Neuron (in vitro differentiated cells): ENCODE results near the gene HNMT.

ENCODE experiments used
- H2AFZ ChIP-seq: one replicate; pipeline ENCODE4 v1.6.1; 2013; ENCODE audit warnings: low read depth, mild to moderate bottlenecking, inconsistent platforms, low read length, moderate library complexity
- H3K27me3 ChIP-seq: one replicate; pipeline ENCODE4 v1.6.1; 2013; ENCODE audit warnings: low read length; ENCODE audit not compliant: insufficient read depth
- H3K36me3 ChIP-seq: one replicate; pipeline ENCODE4 v1.6.1; 2013; ENCODE audit warnings: low read length; ENCODE audit not compliant: insufficient read depth
- H3K4me1 ChIP-seq: one replicate; pipeline ENCODE4 v1.6.1; 2013; ENCODE audit warnings: low read length; ENCODE audit not compliant: insufficient read depth
- H3K4me3 ChIP-seq: 2 replicates; pipeline ENCODE4 v1.5.1; 2013; ENCODE audit warnings: mild to moderate bottlenecking, low read length, moderate library complexity
- H3K9me3 ChIP-seq: one replicate; pipeline ENCODE4 v1.6.1; 2013; ENCODE audit warnings: low read length

Gene HNMT

DNA sequence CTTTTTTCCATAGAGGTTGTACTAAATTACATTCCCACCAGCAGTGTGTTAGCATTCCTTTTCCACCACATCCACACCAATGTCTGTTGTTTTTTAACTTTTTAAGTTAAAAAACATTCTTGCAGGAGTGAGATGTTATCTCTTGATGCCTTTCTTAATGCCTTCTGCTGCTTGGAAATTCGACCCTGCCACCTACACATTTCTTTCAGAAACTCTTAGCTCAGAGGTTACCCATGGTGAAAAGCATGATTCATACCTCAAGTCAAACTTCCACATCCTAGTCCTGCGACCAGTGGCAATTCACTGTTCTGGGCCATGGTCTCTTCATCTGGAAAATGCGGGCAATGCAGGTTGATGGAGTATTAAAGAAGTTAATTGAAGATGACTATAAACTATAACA lies 12.7 kb upstream of the HNMT start:
- Histone ChIP-seq H3K9me3 (no peaks in the 10 kb centered on the region), H3K4me1 (no peaks in the 10 kb centered on the region), H3K27me3 (no peaks in the 10 kb centered on the region), H2AFZ (no peak overlapping the region), H3K4me3 (no peak overlapping the region), H3K36me3 (no peaks in the 10 kb centered on the region)

DNA sequence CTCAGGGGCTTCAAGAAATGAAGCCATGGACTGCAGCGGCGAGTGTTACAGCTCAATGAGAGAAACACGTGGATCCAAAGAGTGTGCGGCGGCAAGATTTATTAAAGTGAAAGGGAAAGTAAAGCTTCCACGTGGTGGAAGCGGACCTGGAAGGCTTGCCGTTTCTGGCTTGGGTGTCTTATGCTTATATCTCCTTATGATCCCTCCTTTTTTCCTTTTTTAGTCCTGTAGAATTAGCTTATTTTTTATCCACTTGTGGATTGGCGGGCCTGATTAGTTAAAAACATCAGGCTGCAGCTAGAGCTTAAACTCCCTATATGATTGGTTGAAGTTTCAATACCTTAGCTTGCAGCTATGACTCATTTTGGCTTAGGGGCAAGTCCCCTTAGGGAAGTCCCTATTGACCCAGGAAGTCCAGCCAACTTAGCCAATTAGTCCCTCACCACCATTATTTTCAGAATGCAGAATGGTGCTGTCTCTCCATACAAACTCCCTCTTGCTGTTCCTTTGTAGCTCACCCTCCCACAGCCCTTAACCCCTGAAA lies 11.6 kb upstream of the HNMT start:
- H3K9me3 ChIP-seq: no peaks in the 10 kb centered on the region
- H2AFZ ChIP-seq: no peak overlapping the region
- H3K4me3 ChIP-seq: no peak overlapping the region
- no peaks in the 10 kb centered on the region for H3K4me1 ChIP-seq
- no peaks in the 10 kb centered on the region for H3K36me3 ChIP-seq
- no peaks in the 10 kb centered on the region for H3K27me3 ChIP-seq

DNA sequence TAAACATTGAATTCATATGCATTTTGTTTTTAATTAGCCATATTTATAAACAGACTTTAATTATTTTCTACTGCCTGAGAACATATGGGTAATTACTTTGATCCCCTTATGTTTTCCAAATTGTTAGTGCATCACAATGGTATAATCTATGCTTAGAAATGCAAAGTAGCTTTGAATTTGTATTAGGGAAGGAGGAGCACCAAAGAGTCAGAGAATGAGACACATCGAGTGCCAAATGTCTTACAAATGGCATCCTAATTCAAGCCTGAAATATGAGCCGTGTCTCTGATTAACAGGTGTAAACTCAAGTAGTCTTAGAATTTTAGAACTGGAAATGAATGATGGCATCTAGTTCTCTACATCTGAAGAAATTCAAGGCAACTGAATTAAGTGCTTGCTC lies 8.7 kb upstream of the HNMT start:
- H3K4me3 ChIP-seq: no peak overlapping the region
- no peaks in the 10 kb centered on the region for H3K36me3 ChIP-seq
- H3K4me1 ChIP-seq: no peaks in the 10 kb centered on the region
- H3K9me3 ChIP-seq: no peaks in the 10 kb centered on the region
- no peak overlapping the region for H2AFZ ChIP-seq
- no peaks in the 10 kb centered on the region for H3K27me3 ChIP-seq

DNA sequence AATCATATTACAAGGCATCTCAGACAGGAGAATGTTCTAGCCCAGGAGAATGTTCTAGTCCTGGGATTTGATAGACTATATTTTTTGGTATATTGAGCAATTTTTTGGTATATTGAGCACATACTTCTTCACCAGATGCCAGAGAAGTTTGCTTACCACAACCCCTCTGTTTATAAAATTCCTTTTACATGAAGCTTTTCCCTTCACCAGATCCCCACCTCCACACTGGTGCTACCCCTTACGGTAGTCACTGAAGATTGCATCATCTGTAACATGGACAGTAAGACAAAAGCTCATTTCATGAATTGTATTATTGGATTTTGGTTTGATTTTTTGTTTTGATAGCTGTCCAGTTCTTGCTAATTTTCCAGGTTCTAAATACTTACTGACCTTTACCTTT lies 7.2 kb upstream of the HNMT start:
- Histone ChIP-seq H3K36me3 (no peaks in the 10 kb centered on the region), H3K9me3 (no peaks in the 10 kb centered on the region), H3K4me1 (no peaks in the 10 kb centered on the region), H3K27me3 (no peaks in the 10 kb centered on the region), H2AFZ (no peak overlapping the region), H3K4me3 (no peak overlapping the region)

DNA sequence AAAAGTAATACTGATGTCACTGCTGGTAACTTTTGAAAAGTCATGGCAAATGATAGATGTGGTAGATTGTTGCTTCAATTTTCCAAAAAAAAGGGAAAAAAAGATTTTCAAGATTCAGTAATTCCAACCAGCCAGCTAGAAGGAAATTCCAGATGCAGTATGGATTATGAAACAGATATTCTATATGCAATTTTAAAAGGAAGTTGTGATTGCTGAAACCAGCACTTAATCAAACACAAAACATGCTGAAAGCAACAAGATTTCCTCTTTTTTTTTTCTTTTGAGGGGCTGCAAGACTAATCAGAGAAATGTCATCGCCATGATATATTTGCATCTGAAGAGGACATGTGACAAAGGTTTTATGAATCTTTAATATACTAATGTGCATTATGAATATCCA lies 5.1 kb upstream of the HNMT start:
- Histone ChIP-seq H3K4me1 (no peaks in the 10 kb centered on the region), H2AFZ (no peak overlapping the region), H3K27me3 (no peaks in the 10 kb centered on the region), H3K4me3 (no peak overlapping the region), H3K36me3 (no peaks in the 10 kb centered on the region), H3K9me3 (no peaks in the 10 kb centered on the region)

DNA sequence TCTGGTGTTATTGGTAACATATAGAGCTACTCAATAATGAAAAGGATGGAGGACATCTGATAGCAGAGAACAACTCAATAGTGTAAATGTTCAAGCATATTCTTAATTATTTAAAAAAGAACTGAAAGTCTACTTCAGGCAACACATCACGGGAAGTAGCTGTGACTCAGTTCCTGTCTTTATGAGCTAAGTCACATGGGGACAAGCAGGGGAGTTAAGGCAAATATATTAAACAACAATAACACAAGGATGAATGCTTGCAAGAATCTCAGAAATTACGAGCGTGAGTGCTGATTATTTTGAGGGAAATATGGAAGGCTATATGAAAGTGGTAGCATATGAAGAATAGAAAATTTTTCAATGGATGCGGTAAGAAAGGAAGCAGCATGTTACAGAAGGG lies 4.0 kb upstream of the HNMT start:
- Histone ChIP-seq H3K36me3 (no peaks in the 10 kb centered on the region), H3K4me3 (no peak overlapping the region), H2AFZ (no peak overlapping the region), H3K4me1 (peaks cover 4% of the 10 kb centered on the region), H3K27me3 (no peaks in the 10 kb centered on the region), H3K9me3 (no peaks in the 10 kb centered on the region)

DNA sequence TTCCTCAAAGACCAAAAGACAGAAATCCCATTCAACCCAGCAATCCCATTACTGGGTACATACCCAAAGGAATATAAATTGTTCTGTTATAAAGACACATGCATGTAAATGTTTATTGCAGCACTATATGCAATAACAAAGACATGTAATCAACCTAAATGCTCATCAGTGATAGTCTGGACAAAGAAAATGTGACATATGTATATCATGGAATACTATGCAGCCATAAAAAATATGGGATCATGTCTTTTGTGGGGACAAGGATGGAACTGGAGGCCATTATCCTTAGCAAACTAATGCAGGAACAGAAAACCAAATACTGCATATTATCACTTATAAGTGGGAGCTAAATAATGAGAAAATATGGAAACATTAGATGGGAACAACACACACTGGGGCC lies 2.7 kb upstream of the HNMT start:
- H3K9me3 ChIP-seq: no peaks in the 10 kb centered on the region
- peaks cover 4% of the 10 kb centered on the region for H3K4me1 ChIP-seq

DNA sequence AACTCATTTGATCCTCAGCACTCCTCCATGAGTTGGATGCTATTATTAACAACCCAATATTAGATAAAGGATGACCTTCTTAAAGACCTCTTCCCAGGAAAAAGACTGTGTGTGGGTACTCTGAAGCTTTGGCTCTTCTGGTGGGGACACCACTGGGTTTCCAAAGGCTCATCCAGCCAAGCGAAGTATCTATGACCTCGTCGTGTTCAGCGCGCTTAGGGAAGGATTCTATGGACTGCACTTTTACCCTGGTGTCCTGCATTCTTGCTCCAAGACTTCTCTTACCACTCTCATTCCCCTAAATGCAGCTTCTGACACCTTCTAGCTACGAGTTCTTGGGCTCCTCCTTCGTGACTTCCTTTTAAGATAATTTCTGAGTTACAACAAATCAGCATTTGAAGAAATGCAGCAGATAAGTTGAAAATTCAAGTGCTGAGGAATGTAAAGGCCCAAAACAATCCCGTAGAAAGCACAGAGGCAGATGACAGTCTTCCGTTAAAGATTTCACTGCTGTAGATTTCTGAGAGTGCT lies 673 bp upstream of the HNMT start:
- H3K36me3 ChIP-seq: no peaks in the 10 kb centered on the region
- peak overlapping the region; percentile 41 for H2AFZ ChIP-seq
- H3K27me3 ChIP-seq: no peaks in the 10 kb centered on the region
- H3K4me3 ChIP-seq: peak overlapping the region; percentile 18
- H3K4me1 ChIP-seq: peaks cover 4% of the 10 kb centered on the region
- H3K9me3 ChIP-seq: no peaks in the 10 kb centered on the region

More for the DNA sequence above, 2.7 kb upstream of the HNMT start:
- no peaks in the 10 kb centered on the region for H3K36me3 ChIP-seq
- H3K4me3 ChIP-seq: no peak overlapping the region
- no peaks in the 10 kb centered on the region for H3K27me3 ChIP-seq
- H2AFZ ChIP-seq: no peak overlapping the region

DNA sequence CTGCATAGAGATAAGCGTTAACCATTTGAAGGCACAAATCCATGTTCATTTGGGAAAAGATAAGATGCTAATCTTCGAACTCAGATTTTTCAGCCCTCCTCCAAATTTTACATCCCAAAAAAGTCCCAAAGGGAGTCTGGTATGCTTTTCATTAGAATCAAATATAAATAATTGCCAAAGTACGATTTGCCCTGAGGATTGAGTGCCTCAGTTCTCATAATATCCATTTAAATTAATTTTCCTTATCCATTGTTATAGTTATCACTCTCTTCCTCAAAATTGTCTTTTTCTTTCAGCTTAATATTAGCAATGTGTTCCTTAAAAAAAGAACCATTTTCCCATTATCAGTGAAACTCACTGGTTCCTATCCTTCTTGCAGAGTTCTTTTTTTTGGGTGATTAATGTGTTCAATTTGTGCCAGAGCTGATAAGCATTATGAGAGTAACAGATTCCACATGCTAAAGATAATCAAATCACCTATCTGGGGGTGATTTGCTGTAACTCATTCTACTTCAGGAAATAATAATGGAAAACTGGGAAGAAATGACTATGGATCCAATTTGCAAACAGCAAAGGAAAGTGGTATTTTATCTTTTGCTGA lies 686 bp downstream of the HNMT start:
- H3K4me3 ChIP-seq: peak overlapping the region; percentile 18
- H3K27me3 ChIP-seq: no peaks in the 10 kb centered on the region
- H3K4me1 ChIP-seq: peaks cover 8% of the 10 kb centered on the region
- no peak overlapping the region for H2AFZ ChIP-seq
- no peaks in the 10 kb centered on the region for H3K36me3 ChIP-seq
- no peaks in the 10 kb centered on the region for H3K9me3 ChIP-seq

DNA sequence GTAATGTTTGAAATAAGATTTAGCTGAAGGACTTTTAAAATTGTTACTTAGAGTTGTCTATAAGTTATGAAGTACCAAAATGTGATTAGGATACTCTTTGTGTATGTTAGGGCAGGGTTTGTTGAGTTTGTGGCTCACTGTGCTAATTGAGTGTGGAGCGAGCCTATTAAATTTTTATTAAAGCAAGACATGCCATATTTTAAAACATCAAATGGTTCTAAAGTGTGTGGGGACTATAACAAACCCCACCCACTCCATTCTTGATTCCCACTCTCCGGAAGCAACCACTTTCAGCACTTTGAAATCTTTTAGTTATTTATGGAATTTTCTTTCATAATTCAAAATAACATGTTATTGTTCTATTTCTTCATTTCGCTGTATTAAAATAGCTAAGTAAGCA lies 1.8 kb downstream of the HNMT start:
- no peaks in the 10 kb centered on the region for H3K36me3 ChIP-seq
- peaks cover 8% of the 10 kb centered on the region for H3K4me1 ChIP-seq
- no peak overlapping the region for H3K4me3 ChIP-seq
- H3K9me3 ChIP-seq: no peaks in the 10 kb centered on the region
- no peak overlapping the region for H2AFZ ChIP-seq
- no peaks in the 10 kb centered on the region for H3K27me3 ChIP-seq

DNA sequence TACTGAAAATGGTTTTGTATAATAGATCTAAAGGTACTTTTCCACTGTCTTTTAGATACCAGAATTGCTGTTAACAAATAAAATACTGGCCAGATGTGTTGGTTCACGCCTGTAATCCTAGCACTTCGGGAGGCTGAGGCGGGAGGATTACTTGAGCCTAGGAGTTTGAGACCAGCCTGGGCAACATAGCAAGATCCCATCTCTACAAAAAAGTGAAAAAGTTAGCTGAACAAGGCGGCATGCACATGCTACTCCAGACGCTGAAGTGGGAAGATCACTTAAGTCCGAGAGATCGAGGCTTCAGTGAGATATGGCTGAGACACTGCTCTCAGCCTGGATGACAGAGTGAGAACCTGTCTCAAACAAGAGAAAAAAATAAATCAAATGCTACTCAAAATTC lies 2.8 kb downstream of the HNMT start:
- H3K36me3 ChIP-seq: no peaks in the 10 kb centered on the region
- no peak overlapping the region for H2AFZ ChIP-seq
- H3K4me1 ChIP-seq: peaks cover 8% of the 10 kb centered on the region
- no peak overlapping the region for H3K4me3 ChIP-seq
- H3K9me3 ChIP-seq: no peaks in the 10 kb centered on the region
- no peaks in the 10 kb centered on the region for H3K27me3 ChIP-seq

DNA sequence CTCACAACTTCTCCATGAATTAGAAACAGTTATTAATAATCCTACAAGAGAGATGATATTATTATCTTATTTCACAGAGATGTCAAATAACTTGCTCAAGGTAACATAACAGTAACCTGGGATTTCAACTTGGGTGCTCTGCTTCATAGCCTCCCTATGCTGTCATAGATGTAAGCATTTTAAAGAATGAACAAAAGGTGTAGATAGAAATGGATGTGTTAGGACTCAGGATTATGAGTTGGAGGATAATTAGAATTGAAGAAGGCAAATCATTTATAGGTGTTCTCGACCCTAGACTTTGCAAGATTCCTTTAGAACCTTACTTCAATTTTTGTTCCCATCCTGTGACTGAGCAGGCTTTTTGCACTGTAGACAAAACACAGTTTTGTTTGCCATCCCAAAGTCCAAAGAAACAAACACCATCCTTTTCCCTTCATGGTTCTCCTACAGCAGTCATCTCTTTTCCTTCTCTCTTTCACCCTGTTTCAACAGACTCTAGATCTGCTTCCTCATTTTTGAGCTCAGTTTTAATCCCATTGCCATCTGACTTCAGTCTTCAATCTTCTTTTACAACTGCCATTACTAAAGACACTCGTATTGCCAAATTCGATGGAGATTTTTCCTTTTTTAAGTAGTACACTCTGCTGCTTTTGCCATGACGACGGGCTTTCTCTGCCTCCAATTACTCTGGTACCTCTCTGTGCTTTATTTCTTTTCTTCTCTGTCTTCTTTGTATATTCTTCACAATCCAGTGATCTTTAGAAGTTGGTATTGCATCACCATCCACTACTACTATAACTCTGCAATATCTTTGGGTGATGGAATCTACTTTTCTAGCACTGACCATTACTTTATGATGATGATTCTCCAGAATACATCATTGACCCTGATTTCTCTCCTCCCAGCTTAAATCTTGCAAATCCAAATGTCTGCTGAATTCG lies 4.5 kb downstream of the HNMT start:
- Histone ChIP-seq H3K36me3 (no peaks in the 10 kb centered on the region), H3K27me3 (no peaks in the 10 kb centered on the region), H3K4me1 (peaks cover 8% of the 10 kb centered on the region), H3K4me3 (no peak overlapping the region), H3K9me3 (no peaks in the 10 kb centered on the region), H2AFZ (peak overlapping the region; percentile 49)

DNA sequence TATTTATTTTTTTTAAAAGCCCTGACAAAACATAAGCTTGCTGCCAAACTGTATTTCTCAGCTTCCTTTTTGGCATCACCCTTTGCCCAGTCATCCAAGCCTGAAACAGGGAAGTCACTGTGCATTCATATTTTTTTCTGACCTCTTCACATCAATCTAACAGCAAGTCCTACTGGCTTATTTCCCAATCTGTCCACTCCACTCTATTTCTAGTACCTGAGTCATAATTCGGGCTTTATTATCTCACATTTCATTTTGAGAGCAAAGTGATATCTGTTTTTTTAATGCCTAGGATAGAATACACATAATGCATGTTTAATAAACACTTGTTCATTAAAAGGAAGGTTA lies 5.1 kb downstream of the HNMT start:
- no peaks in the 10 kb centered on the region for H3K27me3 ChIP-seq
- no peak overlapping the region for H3K4me3 ChIP-seq
- H3K36me3 ChIP-seq: no peaks in the 10 kb centered on the region
- H2AFZ ChIP-seq: no peak overlapping the region
- peaks cover 7% of the 10 kb centered on the region for H3K4me1 ChIP-seq
- H3K9me3 ChIP-seq: no peaks in the 10 kb centered on the region
